GM12878 (cell line): Measurements from ENCODE around the gene PIP4K2A. TPM values are rescaled to one million over a fixed set of nuclear protein-coding genes. Genes with fewer than 3 reads are reported as not detected.

ENCODE experiments used
- ATAC-seq: fragments of 200-7000 bp; cut with Tn5 transposase; 3 replicates; pipeline ENCODE4 v1.9.1; 2020; ENCODE audit warnings: mild to moderate bottlenecking, moderate library complexity
- BruUV-seq: library from RNA; stranded (reverse); fragments of 400-500 nt; replicated peaks from 2 replicates; lab custom pipeline; 2021; lab: Mats Ljungman, UMichigan
- CTCF ChIA-PET: fragments of 300-600 bp; sonication (Branson Sonifier 250); formaldehyde crosslinking; extraction: SDS; loops from one replicate; lab custom pipeline; 2021; ENCODE audit warnings: inconsistent platforms; lab: Yijun Ruan, JAX
- POLR2A ChIA-PET: fragments of 350-600 bp; formaldehyde crosslinking; extraction: SDS; loops from one replicate; lab custom pipeline; 2021; ENCODE audit warnings: inconsistent platforms; lab: Charles Lee
- RAD21 ChIA-PET: fragments of 300-600 bp; sonication (Branson Sonifier 250); formaldehyde crosslinking; loops from one replicate; lab custom pipeline; 2023; ENCODE audit warnings: antibody characterized with exemption; ENCODE audit not compliant: unreplicated experiment; lab: Charles Lee
- SMC1A ChIA-PET: fragments of 300-600 bp; sonication (Branson Sonifier 250); formaldehyde crosslinking; loops from one replicate; lab custom pipeline; 2023; ENCODE audit not compliant: unreplicated experiment, uncharacterized antibody; lab: Charles Lee
- DNase-seq: peaks from one replicate; pipeline ENCODE4 v3.0.0-alpha.2; 2011; ENCODE audit warnings: low read depth, low spot score
- FAIRE-seq: peaks from 3 replicates; lab custom pipeline; 2011; peaks lifted over from hg19 to GRCh38; lab: Jason Lieb, UNC
- H2AFZ ChIP-seq: 2 replicates; pipeline ENCODE4 v1.6.0; 2011; ENCODE audit warnings: low read depth, low read length, control low read depth; ENCODE audit not compliant: control insufficient read depth
- H3K27ac ChIP-seq: 2 replicates; pipeline ENCODE4 v1.5.1; 2011; ENCODE audit warnings: control low read depth; ENCODE audit not compliant: control insufficient read depth, insufficient read depth
- H3K27me3 ChIP-seq, 2 experiments: replicated peaks in 1 of 2; 2 replicates each; pipeline versions ENCODE4 v1.6.0 to v1.6.1; 2011; ENCODE audit warnings: low read length in 1 of 2; ENCODE audit not compliant: control insufficient read depth in 2 of 2, insufficient read depth in 2 of 2
- H3K36me3 ChIP-seq, 2 experiments: 2 replicates each; pipeline ENCODE4 v1.5.1; 2011; ENCODE audit warnings: low read length in 1 of 2; ENCODE audit not compliant: control insufficient read depth in 2 of 2, insufficient read depth in 2 of 2
- H3K4me1 ChIP-seq: 2 replicates; pipeline ENCODE4 v1.6.1; 2011; ENCODE audit warnings: mild to moderate bottlenecking, low read length, moderate library complexity, mixed read lengths; ENCODE audit not compliant: control insufficient read depth, insufficient read depth
- H3K4me2 ChIP-seq: 2 replicates; pipeline ENCODE4 v1.6.0; 2011; ENCODE audit warnings: control low read depth; ENCODE audit not compliant: control insufficient read depth, insufficient read depth
- H3K4me3 ChIP-seq: fragments of 200-600 bp; sonication (generic); 2 replicates; pipeline ENCODE4 v1.5.1; 2016
- H3K79me2 ChIP-seq: 2 replicates; pipeline ENCODE4 v1.6.0; 2011; ENCODE audit warnings: low read length; ENCODE audit not compliant: control insufficient read depth, insufficient read depth
- H3K9ac ChIP-seq: 2 replicates; pipeline ENCODE4 v1.8.0; 2011; ENCODE audit warnings: low read length, control low read depth, mixed read lengths; ENCODE audit not compliant: control insufficient read depth, insufficient read depth
- H3K9me3 ChIP-seq: replicated peaks from 3 replicates; pipeline ENCODE4 v1.5.1; 2011; ENCODE audit warnings: mild to moderate bottlenecking, low read length; ENCODE audit not compliant: control insufficient read depth, insufficient read depth
- H4K20me1 ChIP-seq: 2 replicates; pipeline ENCODE4 v1.6.0; 2011; ENCODE audit not compliant: control insufficient read depth, insufficient read depth
- BCL11A ChIP-seq: IDR thresholded peaks from 2 replicates; pipeline ENCODE4 v1.6.1; 2011; ENCODE audit warnings: low read depth, low read length
- CBX3 ChIP-seq: fragments of 200-600 bp; sonication (generic); IDR thresholded peaks from 2 replicates; pipeline ENCODE4 v1.6.1; 2016; ENCODE audit warnings: low read depth, borderline replicate concordance
- FOXK2 ChIP-seq: fragments of 450-650 bp; IDR thresholded peaks from 2 replicates; pipeline ENCODE4 v1.6.1; 2017; ENCODE audit warnings: mild to moderate bottlenecking, moderate library complexity
- JUNB ChIP-seq: IDR thresholded peaks from 2 replicates; pipeline ENCODE4 v1.6.1; 2016; ENCODE audit warnings: antibody characterized with exemption, mild to moderate bottlenecking
- NBN ChIP-seq: fragments of 450-650 bp; IDR thresholded peaks from 2 replicates; pipeline ENCODE4 v1.6.1; 2016
- NFIC ChIP-seq: IDR thresholded peaks from 2 replicates; pipeline ENCODE4 v1.6.1; 2012; ENCODE audit warnings: low read depth, mild to moderate bottlenecking, inconsistent platforms, low read length, moderate library complexity
- PAX5 ChIP-seq: IDR thresholded peaks from 2 replicates; pipeline ENCODE4 v1.6.1; 2011; ENCODE audit warnings: low read depth, low read length, borderline replicate concordance
- POLR2A ChIP-seq: IDR thresholded peaks from 2 replicates; pipeline ENCODE4 v1.6.1; 2011; ENCODE audit warnings: low read depth, mild to moderate bottlenecking, low read length
- POLR2AphosphoS5 ChIP-seq: IDR thresholded peaks from 2 replicates; pipeline ENCODE4 v1.6.1; 2011; ENCODE audit warnings: mild to moderate bottlenecking, low read length, inconsistent platforms
- RAD21 ChIP-seq: IDR thresholded peaks from 2 replicates; pipeline ENCODE4 v1.6.1; 2011; ENCODE audit warnings: mild to moderate bottlenecking, low read depth, low read length, moderate library complexity; ENCODE audit not compliant: insufficient read depth
- STAT3 ChIP-seq: IDR thresholded peaks from 2 replicates; pipeline ENCODE4 v1.6.1; 2011; ENCODE audit warnings: low read depth, low read length, improper control_type of control experiment
- SUPT20H ChIP-seq: IDR thresholded peaks from 2 replicates; pipeline ENCODE4 v1.6.1; 2011; ENCODE audit warnings: low read depth, mild to moderate bottlenecking, low read length, moderate library complexity, borderline replicate concordance; ENCODE audit not compliant: control insufficient read depth
- TAF1 ChIP-seq: IDR thresholded peaks from 2 replicates; pipeline ENCODE4 v1.6.1; 2011; ENCODE audit warnings: mild to moderate bottlenecking, low read depth, low read length, borderline replicate concordance
- TCF3 ChIP-seq: IDR thresholded peaks from 2 replicates; pipeline ENCODE4 v1.6.1; 2012; ENCODE audit warnings: low read depth, mild to moderate bottlenecking, low read length, borderline replicate concordance; ENCODE audit not compliant: insufficient read depth
- WGBS: methylation state at CpG from one replicate; pipeline ENCODE4 v1.1.6; 2016; ENCODE audit warnings: low lambda C conversion rate; ENCODE audit not compliant: insufficient replicate concordance, insufficient coverage; ENCODE audit errors: missing lambda C conversion rate; 5-methylcytosine and 5-hydroxymethylcytosine counted together
- in situ Hi-C: fragments of 300-500 bp; cut with MboI; formaldehyde crosslinking; loops from 9 replicates; pipeline ENCODE4 v1.14.3; 2018; ENCODE audit warnings: mixed read lengths
- intact Hi-C: fragments of 100-400 bp; cut with micrococcal nuclease; formaldehyde crosslinking; loops from one replicate; pipeline ENCODE4 v1.14.2; 2022; ENCODE audit not compliant: unreplicated experiment
- polyA plus RNA-seq, 11 experiments: library from polyadenylated mRNA; depleted of rRNA in 4 of 11; unstranded in 6 of 11; stranded (reverse) in 5 of 11; fragments of >200 nt; fragmentation: Nextera tagmentation in 4 of 11; fragmentation: Illumina TruSeq in 1 of 11; extraction: Ambion mirVana in 4 of 11; extraction: Trizol in 1 of 11; gene quantifications; 1 replicate in 1 of 11; 2 replicates in 10 of 11; pipeline versions ENCODE4 v1.2.1 to v1.2.3, GENCODE V29; 2011 to 2016; ENCODE audit warnings: inconsistent platforms in 2 of 11, missing spikeins in 2 of 11, low read depth in 1 of 11
- total RNA-seq, 4 experiments: library from RNA; depleted of rRNA in 3 of 4; stranded (reverse); fragments of >200 nt in 3 of 4; fragmentation: Illumina TruSeq in 1 of 4; extraction: Trizol in 1 of 4; gene quantifications; 2 replicates each; pipeline versions ENCODE4 v1.2.1 to v1.2.3, GENCODE V29; 2013 to 2021
- TF ChIP-seq, protein P1 (sequence below): IDR thresholded peaks from 2 replicates; pipeline ENCODE4 v1.6.1; 2012; ENCODE audit warnings: low read length, inconsistent platforms
- TF ChIP-seq, protein P2 (sequence below): fragments of 450-650 bp; IDR thresholded peaks from 2 replicates; pipeline ENCODE4 v1.6.1; 2017; ENCODE audit warnings: mild to moderate bottlenecking, low read depth, inconsistent platforms; ENCODE audit not compliant: poor library complexity, severe bottlenecking

The PIP4K2A gene
- total and polyA plus RNA-seq, 10 of the 15 experiments (the other 5 are each of a cell fraction or from before 2014, with no cell fraction given) = 54.3 to 139 (median 84.4) TPM

DNA sequence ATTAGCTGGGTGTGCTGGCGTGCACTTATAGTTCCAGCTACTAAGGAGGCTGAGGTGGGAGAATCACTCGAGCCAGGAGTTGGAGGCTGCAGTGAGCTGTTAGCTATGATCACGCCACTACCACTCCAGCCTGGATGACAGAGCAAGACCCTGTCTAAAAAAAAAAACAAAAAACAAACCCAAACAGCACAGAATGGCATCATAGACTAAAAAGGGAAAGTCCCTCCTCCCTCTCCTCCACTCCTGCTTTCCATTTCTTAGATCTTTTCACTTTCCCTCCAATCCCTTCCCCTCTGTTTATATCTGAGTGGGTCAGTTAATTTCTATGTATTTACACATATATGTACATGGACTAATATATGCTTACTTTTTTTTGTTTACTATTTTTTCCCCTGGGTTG lies 10.4 kb upstream of the PIP4K2A start:
- in situ Hi-C loops = no loop called here
- ATAC-seq = no peak
- H3K79me2 ChIP-seq = no peaks in the 10 kb centered on the region

DNA sequence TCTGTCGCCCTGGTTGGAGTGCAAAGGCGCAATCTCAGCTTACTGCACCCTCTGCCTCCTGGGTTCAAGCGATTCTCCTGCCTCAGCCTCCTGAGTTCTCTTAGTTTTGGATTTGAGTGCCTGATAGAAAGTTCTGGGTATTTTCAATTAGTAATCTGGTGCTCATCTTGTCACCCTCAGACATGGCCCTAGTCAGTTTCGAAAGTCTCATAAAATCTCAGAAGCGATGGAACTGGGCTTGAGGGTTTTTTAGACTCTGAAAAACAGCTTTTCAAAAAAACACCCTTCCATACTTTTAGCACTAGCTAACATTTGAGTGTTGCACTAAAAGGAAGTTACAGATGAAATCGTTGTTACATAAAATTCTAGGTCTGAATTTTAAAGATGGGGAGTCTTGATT lies 9.4 kb upstream of the PIP4K2A start:
- H3K36me3 ChIP-seq = no peaks in the 10 kb centered on the region
- CTCF ChIA-PET = interaction anchor here (0.6 to 4.8 kb wide), 4 partner anchors 11 to 265 kb away, joined by 3 to 20 read pairs (median 4); no protein-coding TSS in a partner anchor
- BruUV-seq = no TSS peak
- no peaks in the 10 kb centered on the region for H3K79me2 ChIP-seq
- FAIRE-seq (peak; percentile 7), ATAC-seq (peak; percentile 85), DNase-seq (no peak)
- SMC1A ChIA-PET = interaction anchor here (0.7 to 4.2 kb wide), 15 partner anchors 11 to 261 kb away, joined by 3 to 18 read pairs (median 4); no protein-coding TSS in a partner anchor
- RAD21 ChIA-PET = interaction anchor here (0.9 to 2.9 kb wide), 10 partner anchors 13 to 150 kb away, joined by 3 to 7 read pairs (median 5); no protein-coding TSS in a partner anchor
- H3K27me3 ChIP-seq = no peaks in the 10 kb centered on the region
- peaks cover 22% of the 10 kb centered on the region for H3K4me1 ChIP-seq
- peak overlapping the region; percentile 98 for H3K4me2 ChIP-seq
- peak overlapping the region; percentile 71 for H3K27ac ChIP-seq
- no peaks in the 10 kb centered on the region for H4K20me1 ChIP-seq
- WGBS = 6% methylated on average over 6 of the region's 6 CpGs
- no peaks in the 10 kb centered on the region for H3K9me3 ChIP-seq
- 0 out of 2 replicates have a peak overlapping the region, but pooled peaks have one; percentile 41 for H3K9ac ChIP-seq
- POLR2A ChIA-PET = interaction anchor here (0.6 to 1.1 kb wide), 7 partner anchors 14 to 1746 kb away, joined by 3 to 5 read pairs (median 4); no protein-coding TSS in a partner anchor
- H2AFZ ChIP-seq = peak overlapping the region; percentile 50
- 0 out of 2 replicates have a peak overlapping the region, but pooled peaks have one; percentile 6 for H3K4me3 ChIP-seq
- in situ Hi-C loops = no loop called here
- intact Hi-C loops = loop anchor here (5.0 kb wide), 1 partner anchor 381 kb away; no protein-coding TSS in a partner anchor
- TF ChIP-seq PAX5 = no peak
- peak; percentile 11; the same call in 1 of the 2 replicates for TF ChIP-seq RAD21
- TF ChIP-seq STAT3 = no peak
- TF ChIP-seq, protein P1, sequence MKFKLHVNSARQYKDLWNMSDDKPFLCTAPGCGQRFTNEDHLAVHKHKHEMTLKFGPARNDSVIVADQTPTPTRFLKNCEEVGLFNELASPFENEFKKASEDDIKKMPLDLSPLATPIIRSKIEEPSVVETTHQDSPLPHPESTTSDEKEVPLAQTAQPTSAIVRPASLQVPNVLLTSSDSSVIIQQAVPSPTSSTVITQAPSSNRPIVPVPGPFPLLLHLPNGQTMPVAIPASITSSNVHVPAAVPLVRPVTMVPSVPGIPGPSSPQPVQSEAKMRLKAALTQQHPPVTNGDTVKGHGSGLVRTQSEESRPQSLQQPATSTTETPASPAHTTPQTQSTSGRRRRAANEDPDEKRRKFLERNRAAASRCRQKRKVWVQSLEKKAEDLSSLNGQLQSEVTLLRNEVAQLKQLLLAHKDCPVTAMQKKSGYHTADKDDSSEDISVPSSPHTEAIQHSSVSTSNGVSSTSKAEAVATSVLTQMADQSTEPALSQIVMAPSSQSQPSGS = no peak
- no peak for TF ChIP-seq TCF3
- TF ChIP-seq, protein P2, sequence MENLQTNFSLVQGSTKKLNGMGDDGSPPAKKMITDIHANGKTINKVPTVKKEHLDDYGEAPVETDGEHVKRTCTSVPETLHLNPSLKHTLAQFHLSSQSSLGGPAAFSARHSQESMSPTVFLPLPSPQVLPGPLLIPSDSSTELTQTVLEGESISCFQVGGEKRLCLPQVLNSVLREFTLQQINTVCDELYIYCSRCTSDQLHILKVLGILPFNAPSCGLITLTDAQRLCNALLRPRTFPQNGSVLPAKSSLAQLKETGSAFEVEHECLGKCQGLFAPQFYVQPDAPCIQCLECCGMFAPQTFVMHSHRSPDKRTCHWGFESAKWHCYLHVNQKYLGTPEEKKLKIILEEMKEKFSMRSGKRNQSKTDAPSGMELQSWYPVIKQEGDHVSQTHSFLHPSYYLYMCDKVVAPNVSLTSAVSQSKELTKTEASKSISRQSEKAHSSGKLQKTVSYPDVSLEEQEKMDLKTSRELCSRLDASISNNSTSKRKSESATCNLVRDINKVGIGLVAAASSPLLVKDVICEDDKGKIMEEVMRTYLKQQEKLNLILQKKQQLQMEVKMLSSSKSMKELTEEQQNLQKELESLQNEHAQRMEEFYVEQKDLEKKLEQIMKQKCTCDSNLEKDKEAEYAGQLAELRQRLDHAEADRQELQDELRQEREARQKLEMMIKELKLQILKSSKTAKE = no peak
- TF ChIP-seq NBN = peak; percentile 8; the same call in 1 of the 2 replicates
- no peak for TF ChIP-seq TAF1
- TF ChIP-seq BCL11A = 0 out of 2 replicates have a peak, but pooled peaks have one; percentile 13
- TF ChIP-seq NFIC = 0 out of 2 replicates have a peak, but pooled peaks have one; percentile 63

More for the DNA sequence above, 10.4 kb upstream of the PIP4K2A start:
- ChIA-PET SMC1A (interaction anchor here (0.8 to 4.2 kb wide), 11 partner anchors 11 to 265 kb away, joined by 3 to 21 read pairs (median 4); no protein-coding TSS in a partner anchor), RAD21 (interaction anchor here (1.2 to 3.2 kb wide), 8 partner anchors 15 to 148 kb away, joined by 3 to 8 read pairs (median 6); no protein-coding TSS in a partner anchor)
- Histone ChIP-seq H3K4me3 (no peak overlapping the region), H3K27ac (no peak overlapping the region), H3K4me1 (peaks cover 22% of the 10 kb centered on the region), H3K9me3 (no peaks in the 10 kb centered on the region), H3K27me3 (no peaks in the 10 kb centered on the region)
- BruUV-seq = no TSS peak
- FAIRE-seq = no peak
- no peak for DNase-seq
- 97% methylated on average over 3 of the region's 3 CpGs for WGBS
- no peak for TF ChIP-seq JUNB
- no peak for TF ChIP-seq POLR2A
- no peak for TF ChIP-seq FOXK2
- no peak for TF ChIP-seq SUPT20H
- TF ChIP-seq POLR2AphosphoS5 = no peak
- no peak for TF ChIP-seq CBX3
- TF ChIP-seq, all 136 proteins: peak for 0
- ChIA-PET POLR2A (interaction anchor here (1.0 to 1.5 kb wide), 3 partner anchors 13 to 79 kb away, joined by 3 to 8 read pairs (median 3); no protein-coding TSS in a partner anchor), CTCF (interaction anchor here (1.5 to 4.8 kb wide), 2 partner anchors 12 to 16 kb away, joined by 3 to 20 read pairs; no protein-coding TSS in a partner anchor)
- intact Hi-C loops = loop anchor here (5.0 kb wide), 1 partner anchor 382 kb away; no protein-coding TSS in a partner anchor
- no peak overlapping the region for H3K4me2 ChIP-seq
- H2AFZ ChIP-seq = no peak overlapping the region
- no peaks in the 10 kb centered on the region for H3K36me3 ChIP-seq
- no peak overlapping the region for H3K9ac ChIP-seq
- H4K20me1 ChIP-seq = no peaks in the 10 kb centered on the region
